GM12878 (cell line): ENCODE results near the gene KDM4C.

ENCODE experiments used
- CTCF ChIP-seq, 3 experiments: IDR thresholded peaks in 2 of 3; conservative IDR thresholded peaks in 1 of 3; 2 replicates each; pipeline ENCODE4 v1.5.1; 2011; ENCODE audit warnings: low read depth in 3 of 3, low read length in 3 of 3, mild to moderate bottlenecking in 3 of 3, control low read depth in 2 of 3, moderate library complexity in 2 of 3, inconsistent platforms in 1 of 3, mixed read lengths in 1 of 3; ENCODE audit not compliant: control insufficient read depth in 2 of 3, insufficient read depth in 1 of 3; ENCODE audit errors: extremely low read depth in 1 of 3
- POLR2A ChIP-seq: IDR thresholded peaks from 2 replicates; pipeline ENCODE4 v1.6.1; 2011; ENCODE audit warnings: low read depth, mild to moderate bottlenecking, low read length
- REST ChIP-seq: IDR thresholded peaks from 2 replicates; pipeline ENCODE4 v1.6.1; 2012; ENCODE audit warnings: mild to moderate bottlenecking, low read depth, low read length

DNA sequence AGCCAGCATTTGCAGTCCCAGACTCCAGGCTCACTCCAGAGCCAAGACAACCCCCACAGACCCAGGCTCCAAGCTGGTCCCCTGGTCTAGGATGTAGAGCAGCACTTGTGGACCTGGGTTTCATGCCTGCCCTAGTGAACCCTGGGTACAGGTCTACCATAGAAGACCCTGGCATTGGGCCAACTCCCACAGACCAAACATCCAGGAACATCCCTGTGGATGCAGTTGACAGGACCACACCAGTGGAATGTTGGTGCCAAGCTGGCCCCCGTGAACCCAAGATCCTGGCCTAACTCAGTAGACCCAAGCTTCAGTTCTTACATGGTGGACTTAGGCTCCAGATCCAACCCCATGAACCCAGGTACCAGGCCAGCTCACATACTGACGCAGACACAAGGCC is 250.6 kb downstream of the KDM4C start:
- TF ChIP-seq CTCF (IDR thresholded peaks at IDR 0.05 in 2 of 3, conservative IDR thresholded peaks at IDR 0.05 in 1 of 3; ENCODE audit: control insufficient read depth in 2 of 3, extremely low read depth in 1 of 3, insufficient read depth in 1 of 3, low read depth in 3 of 3, low read length in 3 of 3) (no peak), POLR2A (no peak), REST (no peak)
